GM23338 (cell line): Measurements from ENCODE around the gene S100A1. TPM values are rescaled to one million over a fixed set of nuclear protein-coding genes. Genes with fewer than 3 reads are reported as not detected.

Source experiments
- ATAC-seq: fragments of 200-7000 bp; cut with Tn5 transposase; 3 replicates; pipeline ENCODE4 v1.9.1; 2020
- DNase-seq: peaks from one replicate; pipeline ENCODE4 v3.0.0-alpha.2; 2015; ENCODE audit warnings: low spot score
- H2AFZ ChIP-seq: fragments of 200-600 bp; sonication (generic); 2 replicates; pipeline ENCODE4 v1.8.0; 2016; ENCODE audit warnings: antibody characterized with exemption, mild to moderate bottlenecking, moderate library complexity
- H3F3A ChIP-seq: fragments of 200-600 bp; sonication (generic); replicated peaks from 2 replicates; pipeline ENCODE4 v1.8.0; 2017; ENCODE audit warnings: antibody characterized with exemption, mixed run types, low read depth
- H3K27ac ChIP-seq: fragments of 200-600 bp; sonication (generic); 2 replicates; pipeline ENCODE4 v1.6.1; 2016; ENCODE audit warnings: low read depth
- H3K27me3 ChIP-seq: fragments of 200-600 bp; sonication (generic); 2 replicates; pipeline ENCODE4 v1.8.0; 2016; ENCODE audit warnings: mild to moderate bottlenecking, mixed run types, moderate library complexity; ENCODE audit not compliant: insufficient read depth
- H3K36me3 ChIP-seq: fragments of 200-600 bp; sonication (generic); 2 replicates; pipeline ENCODE4 v1.8.0; 2016; ENCODE audit warnings: mild to moderate bottlenecking; ENCODE audit not compliant: insufficient read depth
- H3K4me1 ChIP-seq: fragments of 200-600 bp; sonication (generic); 2 replicates; pipeline ENCODE4 v1.8.0; 2016; ENCODE audit warnings: mild to moderate bottlenecking, moderate library complexity; ENCODE audit not compliant: insufficient read depth
- H3K4me2 ChIP-seq: fragments of 200-600 bp; sonication (generic); 2 replicates; pipeline ENCODE4 v1.7.1; 2017; ENCODE audit warnings: mixed run types
- H3K4me3 ChIP-seq: fragments of 200-600 bp; sonication (generic); 2 replicates; pipeline ENCODE4 v1.6.1; 2016; ENCODE audit warnings: mixed run types
- H3K79me2 ChIP-seq: fragments of 200-600 bp; sonication (generic); replicated peaks from 2 replicates; pipeline ENCODE4 v1.8.0; 2017; ENCODE audit warnings: mild to moderate bottlenecking; ENCODE audit not compliant: insufficient read depth
- H3K9me2 ChIP-seq: fragments of 200-600 bp; sonication (generic); 2 replicates; pipeline ENCODE4 v1.8.0; 2017; ENCODE audit not compliant: insufficient read depth
- H4K20me1 ChIP-seq: fragments of 200-600 bp; sonication (generic); replicated peaks from 2 replicates; pipeline ENCODE4 v1.8.0; 2017; ENCODE audit warnings: mild to moderate bottlenecking; ENCODE audit not compliant: insufficient read depth
- H3K27ac Mint-ChIP-seq: 2 replicates; pipeline ENCODE4 v1.8.0; 2020; ENCODE audit warnings: inconsistent platforms, mild to moderate bottlenecking, moderate library complexity, mixed read lengths
- H3K27me3 Mint-ChIP-seq: 3 replicates; pipeline ENCODE4 v1.8.0; 2022; ENCODE audit warnings: low read depth, mild to moderate bottlenecking, moderate library complexity, mixed read lengths, inconsistent platforms; ENCODE audit not compliant: insufficient read depth, poor library complexity
- H3K36me3 Mint-ChIP-seq: 3 replicates; pipeline ENCODE4 v1.8.0; 2021; ENCODE audit warnings: low read depth, mild to moderate bottlenecking, inconsistent platforms, moderate library complexity, mixed read lengths
- H3K4me1 Mint-ChIP-seq: 3 replicates; pipeline ENCODE4 v1.8.0; 2020; ENCODE audit warnings: mild to moderate bottlenecking, inconsistent platforms, mixed read lengths
- H3K4me3 Mint-ChIP-seq: 3 replicates; pipeline ENCODE4 v1.8.0; 2021; ENCODE audit warnings: moderate library complexity, mild to moderate bottlenecking, inconsistent platforms, mixed read lengths
- H3K9me3 Mint-ChIP-seq: 3 replicates; pipeline ENCODE4 v1.8.0; 2020; ENCODE audit warnings: moderate library complexity, mild to moderate bottlenecking, inconsistent platforms, mixed read lengths
- CREB1 ChIP-seq: fragments of 250-450 bp; sonication (Bioruptor Pico); IDR thresholded peaks from 2 replicates; pipeline ENCODE4 v1.5.0; 2020; ENCODE audit warnings: low read depth, mild to moderate bottlenecking, moderate library complexity
- EZH2 ChIP-seq: fragments of 200-600 bp; sonication (generic); IDR thresholded peaks from one replicate; pipeline ENCODE4 v1.8.0; 2017; ENCODE audit warnings: antibody characterized with exemption, mild to moderate bottlenecking, low read depth; ENCODE audit not compliant: unreplicated experiment
- EZH2phosphoT487 ChIP-seq: fragments of 200-600 bp; sonication (generic); IDR thresholded peaks from one replicate; pipeline ENCODE4 v1.8.1; 2018; ENCODE audit warnings: antibody characterized with exemption; ENCODE audit not compliant: unreplicated experiment
- JUNB ChIP-seq: IDR thresholded peaks from one replicate; pipeline ENCODE4 v1.6.1; 2016; ENCODE audit warnings: antibody characterized with exemption; ENCODE audit not compliant: unreplicated experiment
- NANOG ChIP-seq: IDR thresholded peaks from 2 replicates; pipeline ENCODE4 v1.6.1; 2016; ENCODE audit warnings: antibody characterized with exemption, borderline replicate concordance
- POLR2AphosphoS5 ChIP-seq: IDR thresholded peaks from 2 replicates; pipeline ENCODE4 v1.6.1; 2016; ENCODE audit warnings: antibody characterized with exemption, low read depth
- STAT1 ChIP-seq: IDR thresholded peaks from one replicate; pipeline ENCODE4 v1.6.1; 2016; ENCODE audit warnings: antibody characterized with exemption; ENCODE audit not compliant: unreplicated experiment
- ZNF114 ChIP-seq: fragments of 250-450 bp; sonication (Bioruptor Pico); IDR thresholded peaks from 2 replicates; pipeline ENCODE4 v1.5.0; 2020; ENCODE audit warnings: mild to moderate bottlenecking, moderate library complexity
- ZNF331 ChIP-seq: fragments of 250-450 bp; sonication (Bioruptor Pico); IDR thresholded peaks from 2 replicates; pipeline ENCODE4 v1.5.0; 2020; ENCODE audit warnings: low read depth, mild to moderate bottlenecking, moderate library complexity
- ZNF462 ChIP-seq: fragments of 250-450 bp; sonication (Bioruptor Pico); IDR thresholded peaks from 2 replicates; pipeline ENCODE4 v1.5.0; 2020; ENCODE audit warnings: mild to moderate bottlenecking, moderate library complexity
- polyA plus RNA-seq: library from polyadenylated mRNA; unstranded; fragments of >200 nt; fragmentation: Nextera tagmentation; extraction: Ambion mirVana; gene quantifications from 2 replicates; pipeline ENCODE4 v1.2.1, GENCODE V29; 2016
- total RNA-seq: library from RNA; depleted of rRNA; stranded (reverse); fragments of >200 nt; shearing (Covaris generic); gene quantifications from 2 replicates; pipeline ENCODE4 v1.2.3, GENCODE V29; 2014
- TF ChIP-seq, protein P1 (sequence below): IDR thresholded peaks from one replicate; pipeline ENCODE4 v1.6.1; 2018; ENCODE audit warnings: antibody characterized with exemption; ENCODE audit not compliant: unreplicated experiment
- TF ChIP-seq, protein P2 (sequence below): IDR thresholded peaks from 2 replicates; pipeline ENCODE4 v1.6.1; 2016; ENCODE audit warnings: antibody characterized with exemption
- TF ChIP-seq, protein P3 (sequence below), 2 experiments: fragments of 200-600 bp in 1 of 2; sonication (generic) in 1 of 2; conservative IDR thresholded peaks; 2 replicates each; pipeline versions ENCODE4 v1.5.1 to v1.6.1; 2016 to 2017; ENCODE audit warnings: antibody characterized with exemption in 2 of 2, low read depth in 2 of 2, mild to moderate bottlenecking in 2 of 2, moderate library complexity in 1 of 2

The S100A1 gene
- total and polyA plus RNA-seq, 2 experiments from 2014 or later, result 0.13 to 0.66 TPM

DNA sequence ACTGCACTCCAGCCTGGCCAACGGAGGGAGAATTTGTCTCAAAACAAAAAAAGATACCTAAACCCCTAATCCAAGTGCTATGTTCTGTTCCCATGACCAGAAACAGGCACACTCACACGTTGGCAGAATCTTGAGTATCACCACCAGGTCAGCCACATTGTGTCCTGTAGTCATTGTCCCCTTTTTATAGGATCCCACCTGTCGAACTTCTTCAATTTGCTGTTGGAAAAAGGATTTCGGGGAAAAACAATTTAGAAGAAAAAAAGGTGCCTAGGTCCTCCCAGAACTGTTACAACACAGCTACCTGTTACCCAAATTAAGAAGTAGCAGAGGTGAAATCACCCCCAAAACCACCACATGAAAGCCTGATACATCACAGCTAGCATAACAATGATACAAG, 39.2 kb downstream of the S100A1 start:
- Histone ChIP-seq H3K4me2 (no peak overlapping the region), H3K27ac (no peak overlapping the region), H3K4me1 (peaks cover 4% of the 10 kb centered on the region; the same call in 1 of the 2 replicates), H4K20me1 (peaks cover 21% of the 10 kb centered on the region), H2AFZ (no peak overlapping the region), H3K4me3 (no peak overlapping the region), H3F3A (peaks cover 68% of the 10 kb centered on the region), H3K9me2 (no peaks in the 10 kb centered on the region), H3K36me3 (peaks cover 73% of the 10 kb centered on the region), H3K79me2 (peaks cover 34% of the 10 kb centered on the region), H3K27me3 (no peaks in the 10 kb centered on the region)
- Mint-ChIP-seq H3K27ac (no peak overlapping the region), H3K36me3 (peaks cover 80% of the 10 kb centered on the region), H3K9me3 (no peaks in the 10 kb centered on the region; the same call in 2 of the 3 replicates), H3K27me3 (peaks cover 3% of the 10 kb centered on the region), H3K4me3 (no peak overlapping the region), H3K4me1 (peaks cover 12% of the 10 kb centered on the region; the same call in 2 of the 3 replicates)
- TF ChIP-seq NANOG, result no peak
- no peak for TF ChIP-seq ZNF462 (CRISPR knock-in tag)
- TF ChIP-seq, protein P1, sequence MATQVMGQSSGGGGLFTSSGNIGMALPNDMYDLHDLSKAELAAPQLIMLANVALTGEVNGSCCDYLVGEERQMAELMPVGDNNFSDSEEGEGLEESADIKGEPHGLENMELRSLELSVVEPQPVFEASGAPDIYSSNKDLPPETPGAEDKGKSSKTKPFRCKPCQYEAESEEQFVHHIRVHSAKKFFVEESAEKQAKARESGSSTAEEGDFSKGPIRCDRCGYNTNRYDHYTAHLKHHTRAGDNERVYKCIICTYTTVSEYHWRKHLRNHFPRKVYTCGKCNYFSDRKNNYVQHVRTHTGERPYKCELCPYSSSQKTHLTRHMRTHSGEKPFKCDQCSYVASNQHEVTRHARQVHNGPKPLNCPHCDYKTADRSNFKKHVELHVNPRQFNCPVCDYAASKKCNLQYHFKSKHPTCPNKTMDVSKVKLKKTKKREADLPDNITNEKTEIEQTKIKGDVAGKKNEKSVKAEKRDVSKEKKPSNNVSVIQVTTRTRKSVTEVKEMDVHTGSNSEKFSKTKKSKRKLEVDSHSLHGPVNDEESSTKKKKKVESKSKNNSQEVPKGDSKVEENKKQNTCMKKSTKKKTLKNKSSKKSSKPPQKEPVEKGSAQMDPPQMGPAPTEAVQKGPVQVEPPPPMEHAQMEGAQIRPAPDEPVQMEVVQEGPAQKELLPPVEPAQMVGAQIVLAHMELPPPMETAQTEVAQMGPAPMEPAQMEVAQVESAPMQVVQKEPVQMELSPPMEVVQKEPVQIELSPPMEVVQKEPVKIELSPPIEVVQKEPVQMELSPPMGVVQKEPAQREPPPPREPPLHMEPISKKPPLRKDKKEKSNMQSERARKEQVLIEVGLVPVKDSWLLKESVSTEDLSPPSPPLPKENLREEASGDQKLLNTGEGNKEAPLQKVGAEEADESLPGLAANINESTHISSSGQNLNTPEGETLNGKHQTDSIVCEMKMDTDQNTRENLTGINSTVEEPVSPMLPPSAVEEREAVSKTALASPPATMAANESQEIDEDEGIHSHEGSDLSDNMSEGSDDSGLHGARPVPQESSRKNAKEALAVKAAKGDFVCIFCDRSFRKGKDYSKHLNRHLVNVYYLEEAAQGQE, result no peak
- TF ChIP-seq, protein P2, sequence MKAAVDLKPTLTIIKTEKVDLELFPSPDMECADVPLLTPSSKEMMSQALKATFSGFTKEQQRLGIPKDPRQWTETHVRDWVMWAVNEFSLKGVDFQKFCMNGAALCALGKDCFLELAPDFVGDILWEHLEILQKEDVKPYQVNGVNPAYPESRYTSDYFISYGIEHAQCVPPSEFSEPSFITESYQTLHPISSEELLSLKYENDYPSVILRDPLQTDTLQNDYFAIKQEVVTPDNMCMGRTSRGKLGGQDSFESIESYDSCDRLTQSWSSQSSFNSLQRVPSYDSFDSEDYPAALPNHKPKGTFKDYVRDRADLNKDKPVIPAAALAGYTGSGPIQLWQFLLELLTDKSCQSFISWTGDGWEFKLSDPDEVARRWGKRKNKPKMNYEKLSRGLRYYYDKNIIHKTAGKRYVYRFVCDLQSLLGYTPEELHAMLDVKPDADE, result no peak
- no peak for TF ChIP-seq JUNB
- TF ChIP-seq, protein P3, sequence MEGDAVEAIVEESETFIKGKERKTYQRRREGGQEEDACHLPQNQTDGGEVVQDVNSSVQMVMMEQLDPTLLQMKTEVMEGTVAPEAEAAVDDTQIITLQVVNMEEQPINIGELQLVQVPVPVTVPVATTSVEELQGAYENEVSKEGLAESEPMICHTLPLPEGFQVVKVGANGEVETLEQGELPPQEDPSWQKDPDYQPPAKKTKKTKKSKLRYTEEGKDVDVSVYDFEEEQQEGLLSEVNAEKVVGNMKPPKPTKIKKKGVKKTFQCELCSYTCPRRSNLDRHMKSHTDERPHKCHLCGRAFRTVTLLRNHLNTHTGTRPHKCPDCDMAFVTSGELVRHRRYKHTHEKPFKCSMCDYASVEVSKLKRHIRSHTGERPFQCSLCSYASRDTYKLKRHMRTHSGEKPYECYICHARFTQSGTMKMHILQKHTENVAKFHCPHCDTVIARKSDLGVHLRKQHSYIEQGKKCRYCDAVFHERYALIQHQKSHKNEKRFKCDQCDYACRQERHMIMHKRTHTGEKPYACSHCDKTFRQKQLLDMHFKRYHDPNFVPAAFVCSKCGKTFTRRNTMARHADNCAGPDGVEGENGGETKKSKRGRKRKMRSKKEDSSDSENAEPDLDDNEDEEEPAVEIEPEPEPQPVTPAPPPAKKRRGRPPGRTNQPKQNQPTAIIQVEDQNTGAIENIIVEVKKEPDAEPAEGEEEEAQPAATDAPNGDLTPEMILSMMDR (conservative IDR thresholded peaks at IDR 0.05; ENCODE audit: low read depth in 2 of 2), result no peak
- TF ChIP-seq CREB1, result no peak
- TF ChIP-seq EZH2, result no peak
- TF ChIP-seq ZNF331, result no peak
- TF ChIP-seq EZH2phosphoT487, result no peak
- TF ChIP-seq POLR2AphosphoS5, result no peak
- TF ChIP-seq ZNF114 (CRISPR knock-in tag), result no peak
- TF ChIP-seq STAT1, result no peak
- ATAC-seq, result no peak
- no peak for DNase-seq
